Testis (tissue), 3 donors: Measurements from ENCODE around the gene ARFGAP3. TPM values are rescaled to one million over a fixed set of nuclear protein-coding genes. Genes with fewer than 3 reads are reported as not detected.

Experiments used
- DNase-seq: peaks from one replicate; pipeline ENCODE4 v3.0.0-alpha.2; 2019
- H3K27ac ChIP-seq, 2 donors: fragments of 200-600 bp; sonication (generic); one replicate each; pipeline ENCODE4 v1.5.1; 2019
- H3K27me3 ChIP-seq: fragments of 200-600 bp; sonication (generic); one replicate; pipeline ENCODE4 v1.5.1; 2019
- H3K36me3 ChIP-seq: fragments of 200-600 bp; sonication (generic); one replicate; pipeline ENCODE4 v1.5.1; 2017; ENCODE audit warnings: low read depth; ENCODE audit errors: missing control alignments
- H3K4me1 ChIP-seq: fragments of 200-600 bp; sonication (generic); one replicate; pipeline ENCODE4 v1.5.1; 2019
- H3K4me3 ChIP-seq, 2 donors: fragments of 200-600 bp; sonication (generic); one replicate each; pipeline ENCODE4 v1.5.1; 2017 to 2019
- H3K9me3 ChIP-seq: fragments of 200-600 bp; sonication (generic); one replicate; pipeline ENCODE4 v1.5.1; 2017
- POLR2A ChIP-seq: fragments of 450-650 bp; IDR thresholded peaks from one replicate; pipeline ENCODE4 v1.6.1; 2017; ENCODE audit warnings: antibody characterized with exemption, mild to moderate bottlenecking, moderate library complexity
- WGBS, 2 donors: methylation state at CpG; one replicate each; pipeline ENCODE4 v1.1.5; 2018; 5-methylcytosine and 5-hydroxymethylcytosine counted together
- intact Hi-C: fragments of 100-400 bp; cut with DNase I; formaldehyde crosslinking; loops from one replicate; pipeline ENCODE4 v1.15.1; 2023; ENCODE audit warnings: low total_unique reads
- polyA plus RNA-seq: library from polyadenylated mRNA; stranded (reverse); fragments of 350-450 nt; fragmentation: Illumina TruSeq; extraction: RNeasy Lipid Tissue Mini Kit (QIAGEN cat#74804); gene quantifications from one replicate; pipeline ENCODE4 v1.2.3, GENCODE V29; 2014; ENCODE audit warnings: low read depth, low replicate concordance; ENCODE audit not compliant: insufficient read depth
- total RNA-seq, 2 donors: library from RNA; depleted of rRNA; stranded (reverse); fragments of >200 nt; gene quantifications; one replicate each; pipeline ENCODE4 v1.2.3, GENCODE V29; 2016
- TF ChIP-seq, protein P1 (sequence below), 3 experiments: fragments of 450-650 bp in 2 of 3; fragments of 200-600 bp in 1 of 3; sonication (generic) in 1 of 3; IDR thresholded peaks; one replicate each; pipeline ENCODE4 v1.5.1; 2016 to 2019; ENCODE audit warnings: antibody characterized with exemption in 3 of 3, mild to moderate bottlenecking in 2 of 3, moderate library complexity in 1 of 3

ARFGAP3 gene
- total and polyA plus RNA-seq, 3 donors from 2014 or later, result 50.2 to 82.9 (median 54.1) TPM

- Histone ChIP-seq H3K4me3 (no peak overlapping the region), H3K9me3 (no peaks in the 10 kb centered on the region), H3K36me3 (no peaks in the 10 kb centered on the region), H3K4me1 (no peaks in the 10 kb centered on the region), H3K27ac (no peak overlapping the region), H3K27me3 (no peaks in the 10 kb centered on the region)
- WGBS, 2 donors, result 90 to 92% methylated on average over 7 of the region's 7 CpGs
- no peak for TF ChIP-seq POLR2A
- TF ChIP-seq, protein P1, sequence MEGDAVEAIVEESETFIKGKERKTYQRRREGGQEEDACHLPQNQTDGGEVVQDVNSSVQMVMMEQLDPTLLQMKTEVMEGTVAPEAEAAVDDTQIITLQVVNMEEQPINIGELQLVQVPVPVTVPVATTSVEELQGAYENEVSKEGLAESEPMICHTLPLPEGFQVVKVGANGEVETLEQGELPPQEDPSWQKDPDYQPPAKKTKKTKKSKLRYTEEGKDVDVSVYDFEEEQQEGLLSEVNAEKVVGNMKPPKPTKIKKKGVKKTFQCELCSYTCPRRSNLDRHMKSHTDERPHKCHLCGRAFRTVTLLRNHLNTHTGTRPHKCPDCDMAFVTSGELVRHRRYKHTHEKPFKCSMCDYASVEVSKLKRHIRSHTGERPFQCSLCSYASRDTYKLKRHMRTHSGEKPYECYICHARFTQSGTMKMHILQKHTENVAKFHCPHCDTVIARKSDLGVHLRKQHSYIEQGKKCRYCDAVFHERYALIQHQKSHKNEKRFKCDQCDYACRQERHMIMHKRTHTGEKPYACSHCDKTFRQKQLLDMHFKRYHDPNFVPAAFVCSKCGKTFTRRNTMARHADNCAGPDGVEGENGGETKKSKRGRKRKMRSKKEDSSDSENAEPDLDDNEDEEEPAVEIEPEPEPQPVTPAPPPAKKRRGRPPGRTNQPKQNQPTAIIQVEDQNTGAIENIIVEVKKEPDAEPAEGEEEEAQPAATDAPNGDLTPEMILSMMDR (IDR thresholded peaks at IDR 0.05), result no peak
- no peak for DNase-seq
- intact Hi-C loops, result no loop called here
Observed at GRCh38 chr22:42874010-42874409, 16.9 kb upstream of the ARFGAP3 start.

GRCh38 chr22:42873356-42873755, 16.3 kb upstream of the ARFGAP3 start:
- DNase-seq, result no peak
- intact Hi-C loops, result no loop called here

GRCh38 chr22:42872821-42873220, 15.7 kb upstream of the ARFGAP3 start:
- no peak overlapping the region for H3K4me3 ChIP-seq
- H3K27ac ChIP-seq, result no peak overlapping the region
- no peaks in the 10 kb centered on the region for H3K9me3 ChIP-seq
- no peaks in the 10 kb centered on the region for H3K27me3 ChIP-seq
- H3K4me1 ChIP-seq, result no peaks in the 10 kb centered on the region
- no peak for DNase-seq
- intact Hi-C loops, result no loop called here
- 77 to 80% methylated on average over 5 to 9 of the region's 9 CpGs for WGBS, 2 donors
- no peaks in the 10 kb centered on the region for H3K36me3 ChIP-seq
- TF ChIP-seq, protein P1 (IDR thresholded peaks at IDR 0.05), result no peak
- no peak for TF ChIP-seq POLR2A

More at GRCh38 chr22:42873356-42873755, 16.3 kb upstream of the ARFGAP3 start:
- no peaks in the 10 kb centered on the region for H3K9me3 ChIP-seq
- no peak overlapping the region for H3K4me3 ChIP-seq
- H3K4me1 ChIP-seq, result no peaks in the 10 kb centered on the region
- H3K36me3 ChIP-seq, result no peaks in the 10 kb centered on the region
- no peak overlapping the region for H3K27ac ChIP-seq
- no peaks in the 10 kb centered on the region for H3K27me3 ChIP-seq
- no peak for TF ChIP-seq POLR2A
- TF ChIP-seq, protein P1 (IDR thresholded peaks at IDR 0.05), result no peak

GRCh38 chr22:42871146-42872050, 14.3 kb upstream of the ARFGAP3 start:
- Histone ChIP-seq H3K27ac (no peak overlapping the region), H3K4me1 (no peaks in the 10 kb centered on the region), H3K36me3 (no peaks in the 10 kb centered on the region), H3K9me3 (no peaks in the 10 kb centered on the region), H3K4me3 (no peak overlapping the region), H3K27me3 (no peaks in the 10 kb centered on the region)
- WGBS, 2 donors, result 88 to 94% methylated on average over 26 to 30 of the region's 31 CpGs
- intact Hi-C loops, result no loop called here
- DNase-seq, result no peak
- TF ChIP-seq, protein P1 (IDR thresholded peaks at IDR 0.05), result no peak
- no peak for TF ChIP-seq POLR2A
